Lower leg skin (tissue), 3 donors: ENCODE results near the gene ENPP6.

Source experiments
- POLR2A ChIP-seq, 2 donors: fragments of 450-650 bp; IDR thresholded peaks; one replicate each; pipeline ENCODE4 v1.6.1; 2016 to 2017; ENCODE audit warnings: antibody characterized with exemption in 2 of 2, mild to moderate bottlenecking in 1 of 2, moderate library complexity in 1 of 2
- TF ChIP-seq, protein P1 (sequence below), 3 donors: fragments of 450-650 bp; IDR thresholded peaks; one replicate each; pipeline ENCODE4 v1.5.1; 2016; ENCODE audit warnings: antibody characterized with exemption in 3 of 3, mild to moderate bottlenecking in 3 of 3, moderate library complexity in 2 of 3

DNA sequence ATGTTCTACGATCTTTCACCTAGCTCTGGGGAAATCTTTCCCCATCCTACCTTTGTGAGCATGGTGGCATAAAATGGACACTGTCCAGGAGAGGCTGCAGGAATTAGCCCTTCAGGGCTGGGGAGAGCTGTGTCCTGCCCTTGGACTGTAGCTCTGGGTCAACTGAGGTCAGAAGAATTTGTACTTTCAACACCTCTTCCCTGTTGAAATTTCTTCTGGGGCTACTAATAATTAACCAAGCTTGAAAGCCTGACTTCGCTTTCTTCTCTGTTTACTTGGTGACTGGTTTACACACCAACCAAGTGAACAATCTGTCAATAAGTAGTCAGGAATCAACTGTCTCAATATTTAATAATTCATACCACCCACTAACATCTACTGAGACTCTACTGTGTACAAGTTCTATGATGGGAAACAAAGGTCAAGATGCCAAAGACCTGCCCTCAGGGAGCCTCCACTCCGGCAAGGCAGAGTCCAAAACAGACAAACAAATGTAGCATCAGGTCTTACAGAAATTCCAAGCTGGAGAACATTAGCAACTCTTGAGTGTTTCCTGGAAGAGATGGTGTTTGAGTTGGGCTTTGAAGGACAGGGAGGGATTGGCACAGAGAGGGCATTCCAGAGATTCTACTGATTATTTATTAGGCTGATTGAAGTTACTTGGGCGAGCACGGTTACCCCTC is 113.1 kb downstream of the ENPP6 start:
- TF ChIP-seq, protein P1, sequence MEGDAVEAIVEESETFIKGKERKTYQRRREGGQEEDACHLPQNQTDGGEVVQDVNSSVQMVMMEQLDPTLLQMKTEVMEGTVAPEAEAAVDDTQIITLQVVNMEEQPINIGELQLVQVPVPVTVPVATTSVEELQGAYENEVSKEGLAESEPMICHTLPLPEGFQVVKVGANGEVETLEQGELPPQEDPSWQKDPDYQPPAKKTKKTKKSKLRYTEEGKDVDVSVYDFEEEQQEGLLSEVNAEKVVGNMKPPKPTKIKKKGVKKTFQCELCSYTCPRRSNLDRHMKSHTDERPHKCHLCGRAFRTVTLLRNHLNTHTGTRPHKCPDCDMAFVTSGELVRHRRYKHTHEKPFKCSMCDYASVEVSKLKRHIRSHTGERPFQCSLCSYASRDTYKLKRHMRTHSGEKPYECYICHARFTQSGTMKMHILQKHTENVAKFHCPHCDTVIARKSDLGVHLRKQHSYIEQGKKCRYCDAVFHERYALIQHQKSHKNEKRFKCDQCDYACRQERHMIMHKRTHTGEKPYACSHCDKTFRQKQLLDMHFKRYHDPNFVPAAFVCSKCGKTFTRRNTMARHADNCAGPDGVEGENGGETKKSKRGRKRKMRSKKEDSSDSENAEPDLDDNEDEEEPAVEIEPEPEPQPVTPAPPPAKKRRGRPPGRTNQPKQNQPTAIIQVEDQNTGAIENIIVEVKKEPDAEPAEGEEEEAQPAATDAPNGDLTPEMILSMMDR (IDR thresholded peaks at IDR 0.05) = no peak
- no peak for TF ChIP-seq POLR2A (IDR thresholded peaks at IDR 0.05)
